SHP77 treated with DMSO at 0.1 percent for 48 hours (cell line): ENCODE results near the gene TP53I3.
"Not testable (repeated sequence)": the region's sequence is repeated elsewhere in the genome, so short reads cannot be mapped to it uniquely, and the experiment has no call there.

Experiments
- DNase-seq: peaks from one replicate; lab custom pipeline; 2025; lab: John Stamatoyannopoulos, UW

The TP53I3 gene, protein sequence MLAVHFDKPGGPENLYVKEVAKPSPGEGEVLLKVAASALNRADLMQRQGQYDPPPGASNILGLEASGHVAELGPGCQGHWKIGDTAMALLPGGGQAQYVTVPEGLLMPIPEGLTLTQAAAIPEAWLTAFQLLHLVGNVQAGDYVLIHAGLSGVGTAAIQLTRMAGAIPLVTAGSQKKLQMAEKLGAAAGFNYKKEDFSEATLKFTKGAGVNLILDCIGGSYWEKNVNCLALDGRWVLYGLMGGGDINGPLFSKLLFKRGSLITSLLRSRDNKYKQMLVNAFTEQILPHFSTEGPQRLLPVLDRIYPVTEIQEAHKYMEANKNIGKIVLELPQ

DNA sequence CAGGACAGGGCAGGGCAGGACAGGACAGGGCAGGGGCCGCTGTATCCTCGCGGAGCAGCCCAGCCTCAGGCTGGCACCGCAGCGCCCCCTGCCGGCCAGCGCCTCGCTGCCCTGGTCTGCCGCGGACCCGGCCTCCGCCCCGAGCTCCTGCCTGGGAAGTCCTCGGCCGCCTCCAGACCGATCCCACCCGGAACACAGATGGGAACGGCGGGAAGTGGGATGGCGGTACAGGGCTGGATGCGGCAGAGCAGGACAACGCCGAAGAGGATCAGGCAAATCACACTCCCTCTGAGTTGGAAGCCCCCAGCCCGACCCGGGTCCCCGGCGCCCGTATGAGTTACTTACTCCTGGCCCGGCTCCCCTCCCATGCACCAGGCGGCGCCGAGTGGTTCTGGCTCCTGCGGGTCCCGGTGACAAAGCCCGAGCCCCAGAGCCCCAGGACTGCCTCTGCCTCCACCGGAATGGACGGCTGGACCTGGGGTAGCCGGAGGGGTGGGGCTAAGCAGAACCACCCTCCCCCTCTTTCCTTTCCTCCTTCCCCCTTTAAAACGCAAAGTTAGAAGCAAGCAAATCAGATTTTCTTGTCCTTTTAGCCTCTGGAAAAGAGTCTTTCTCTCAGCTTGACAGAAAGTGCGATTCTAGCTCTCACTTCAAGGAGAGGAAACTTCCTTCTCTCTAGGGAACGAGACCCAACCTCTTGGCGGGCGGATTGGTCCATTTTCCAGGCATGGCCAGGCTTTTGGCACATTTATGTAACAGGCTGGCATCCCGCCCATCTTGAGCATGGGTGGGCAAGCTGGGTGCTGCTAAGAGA is at the start of gene TP53I3:
TSS of gene TP53I3 (minus strand) at position 449 of the 814 bp plus-strand sequence. CDS start 508 bp downstream, outside the sequence.
- DNase-seq = peak; percentile 70

DNA sequence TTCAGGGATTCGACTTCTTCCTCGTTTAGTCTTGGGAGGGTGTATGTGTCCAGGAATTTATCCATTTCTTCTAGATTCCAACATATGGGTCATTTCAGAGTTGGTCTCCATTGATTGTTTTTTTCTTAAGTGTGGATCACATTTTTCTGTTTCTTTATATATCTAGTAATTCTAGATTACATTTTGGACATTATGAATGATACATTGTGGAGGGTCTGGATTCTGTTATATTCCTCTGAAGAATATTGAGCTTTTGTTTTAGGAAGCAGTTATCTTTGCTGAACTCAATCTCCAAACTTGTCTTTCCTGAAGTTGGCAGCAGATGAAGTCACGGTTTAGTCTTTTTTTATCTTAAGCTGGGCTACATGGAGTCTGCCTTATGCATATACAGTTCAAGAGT is 47.9 kb upstream of the TP53I3 start:
- DNase-seq = no peak

DNA sequence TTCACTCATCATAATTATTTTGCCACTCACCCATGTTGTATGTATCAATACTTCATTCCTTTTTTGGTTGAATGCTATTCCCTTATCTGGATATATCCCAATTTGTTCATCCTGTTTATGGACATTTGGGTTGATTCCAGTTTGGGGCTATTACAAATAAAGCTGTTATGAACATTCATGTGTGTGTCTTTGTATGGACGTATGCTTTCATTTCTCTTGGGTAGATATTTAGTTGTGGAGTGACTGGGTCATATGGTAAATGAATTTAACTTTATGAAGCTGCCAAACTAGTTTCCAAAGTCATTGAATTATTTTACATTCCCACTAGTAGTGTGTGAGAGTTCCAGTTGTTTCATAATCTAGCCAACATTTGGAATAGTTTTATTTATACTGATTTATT is 41.3 kb upstream of the TP53I3 start:
- no peak for DNase-seq

DNA sequence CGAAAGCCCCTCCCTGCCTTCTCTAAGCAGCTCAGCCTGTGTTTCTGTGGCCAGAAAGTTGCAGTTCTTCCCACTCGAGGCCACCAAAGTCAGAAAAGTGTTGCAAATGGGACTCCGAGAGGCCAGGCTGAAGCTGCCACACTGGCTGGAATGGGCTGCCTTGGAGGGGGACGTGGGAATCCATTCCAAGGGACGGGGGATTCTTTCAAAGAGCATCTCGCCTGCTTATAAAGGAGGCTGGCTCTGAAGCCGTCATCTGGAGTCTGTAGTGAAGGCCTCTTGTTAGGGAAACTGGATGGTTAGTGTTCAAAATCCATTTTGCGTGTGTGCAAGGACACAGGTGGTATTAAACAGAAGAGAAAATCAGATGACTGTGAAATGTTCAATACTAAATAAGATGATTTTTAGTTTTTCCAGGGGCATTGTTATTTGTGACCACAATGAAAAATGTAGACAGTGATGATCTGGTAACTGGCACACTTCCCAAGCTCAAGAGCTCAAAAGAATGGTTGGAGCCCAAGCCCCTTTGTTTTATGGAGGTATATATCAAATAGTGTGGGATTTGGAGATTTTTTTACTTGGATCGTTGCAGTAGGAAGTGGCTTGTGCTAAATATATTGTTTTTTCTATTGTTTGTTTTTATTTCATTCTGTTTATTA is 39.4 kb upstream of the TP53I3 start:
- no peak for DNase-seq

DNA sequence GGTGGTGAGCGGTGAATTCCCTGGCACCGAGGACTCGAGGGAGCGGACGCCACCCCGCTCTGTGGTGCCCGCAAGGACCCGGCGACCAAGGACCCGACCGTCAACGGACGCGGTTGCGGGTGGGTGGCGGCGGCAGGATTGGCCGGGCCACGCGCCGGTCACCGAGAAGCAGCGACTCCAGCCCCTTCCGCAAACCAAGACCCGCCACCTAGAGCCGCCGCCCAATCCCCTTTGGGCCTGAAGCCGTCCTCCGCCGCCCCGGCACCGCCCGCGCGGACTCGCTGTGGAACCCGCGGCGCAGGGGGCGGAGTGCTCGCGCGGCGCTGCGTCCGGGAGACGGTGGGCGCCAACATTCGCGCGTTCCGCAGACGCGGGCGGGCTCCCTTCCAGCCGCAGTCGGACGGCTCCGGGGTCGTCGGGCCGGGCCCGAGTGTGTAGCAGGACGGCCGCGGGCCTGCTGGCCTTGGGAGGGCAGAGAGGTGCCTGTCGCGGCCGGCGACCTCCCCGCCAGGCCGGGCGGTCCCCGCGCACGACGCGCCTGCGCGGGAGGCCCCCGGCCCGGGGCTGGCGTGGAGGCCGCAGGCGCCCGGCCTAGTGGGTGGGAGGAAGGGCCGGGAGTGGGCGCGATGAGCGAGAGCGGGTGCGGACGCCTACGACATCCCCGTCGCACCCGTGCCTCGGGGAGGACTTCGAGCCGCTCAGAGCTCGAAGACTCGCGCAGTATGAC is 38.7 kb upstream of the TP53I3 start, which contains the start of the genes FAM228B and PFN4:
TSS of gene FAM228B (plus strand) at position 275 of the 727 bp plus-strand sequence. CDS start 893 bp downstream, outside the sequence.
TSS of gene PFN4 (minus strand) at position 140 of the 727 bp plus-strand sequence. CDS start 799 bp downstream, outside the sequence.
- DNase-seq = peak; percentile 41

DNA sequence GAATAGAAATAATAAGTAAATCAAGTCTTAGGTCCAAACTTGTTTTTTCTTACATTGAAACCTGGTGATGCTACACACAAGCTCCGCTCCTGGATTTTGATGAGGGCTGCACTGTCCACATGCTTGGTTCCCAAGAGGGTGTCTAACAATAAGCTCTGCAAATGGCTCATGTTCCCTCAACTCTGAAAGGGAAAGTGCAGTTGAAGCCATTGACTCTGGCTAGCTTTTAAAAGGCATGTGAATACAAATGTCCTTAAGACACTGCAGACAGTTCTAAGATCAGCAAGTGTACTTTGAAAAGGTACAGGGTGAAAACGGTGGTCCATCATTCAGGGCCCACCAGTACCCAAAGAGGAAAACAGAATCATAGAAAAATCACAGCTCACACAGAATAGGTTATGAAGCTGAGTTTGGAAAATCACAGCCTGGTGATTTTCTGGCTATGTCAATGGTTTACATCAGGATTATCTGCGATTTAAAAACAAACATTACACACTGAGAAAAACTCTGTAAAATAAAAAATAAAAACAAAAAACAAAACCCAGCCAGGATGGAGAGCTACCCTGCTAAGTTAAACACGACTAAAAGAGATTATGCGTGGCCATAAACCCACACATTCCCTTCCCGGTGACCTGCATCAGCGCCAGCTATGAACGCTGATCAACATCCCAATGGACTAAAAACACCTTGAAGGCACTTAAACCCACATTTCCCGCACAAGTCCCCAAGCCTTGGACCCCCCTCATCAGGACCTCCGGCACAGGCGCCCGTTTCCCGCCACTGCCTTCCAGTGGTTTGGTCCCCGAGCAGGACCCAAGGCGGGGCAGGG is 37.9 kb upstream of the TP53I3 start:
- no peak for DNase-seq

DNA sequence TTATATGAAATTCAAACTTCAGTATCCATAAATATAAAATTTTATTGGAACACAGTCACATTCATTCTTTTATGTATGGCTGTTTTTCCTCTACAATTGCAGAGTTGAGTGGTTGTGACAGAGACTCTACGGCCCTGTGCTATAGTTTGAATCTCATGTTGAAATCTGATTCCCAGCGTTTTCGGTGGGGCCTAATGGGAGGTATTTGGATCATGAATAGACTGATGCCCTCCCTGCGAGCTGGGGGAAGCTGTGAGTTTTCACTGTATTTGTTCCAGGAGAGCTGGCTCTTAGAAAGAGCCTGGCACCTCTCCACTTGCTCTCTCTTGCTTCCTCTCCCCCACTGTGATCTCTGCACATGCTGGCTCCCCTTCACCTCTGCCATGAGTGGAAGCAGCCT is 36.8 kb upstream of the TP53I3 start:
- DNase-seq = no peak

DNA sequence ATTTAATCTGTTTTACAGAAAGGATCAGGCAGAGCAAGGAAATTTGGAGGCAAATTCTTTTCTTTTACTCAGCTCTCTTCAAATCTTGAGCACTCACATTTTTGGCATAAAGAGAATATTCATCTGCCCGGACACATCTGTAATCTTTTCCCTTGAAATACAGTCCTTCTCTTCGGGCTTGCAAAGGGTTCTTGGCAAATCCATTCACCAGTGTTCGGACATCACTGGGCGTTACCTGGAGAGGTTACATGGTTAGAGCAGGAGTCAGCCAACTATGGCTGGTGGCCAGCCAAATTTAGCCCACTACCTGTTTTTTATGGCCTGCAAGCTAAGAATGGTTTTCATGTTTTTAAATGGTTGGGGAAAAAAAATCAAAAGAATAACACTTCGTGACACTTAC is 36.4 kb upstream of the TP53I3 start:
- DNase-seq = no peak

DNA sequence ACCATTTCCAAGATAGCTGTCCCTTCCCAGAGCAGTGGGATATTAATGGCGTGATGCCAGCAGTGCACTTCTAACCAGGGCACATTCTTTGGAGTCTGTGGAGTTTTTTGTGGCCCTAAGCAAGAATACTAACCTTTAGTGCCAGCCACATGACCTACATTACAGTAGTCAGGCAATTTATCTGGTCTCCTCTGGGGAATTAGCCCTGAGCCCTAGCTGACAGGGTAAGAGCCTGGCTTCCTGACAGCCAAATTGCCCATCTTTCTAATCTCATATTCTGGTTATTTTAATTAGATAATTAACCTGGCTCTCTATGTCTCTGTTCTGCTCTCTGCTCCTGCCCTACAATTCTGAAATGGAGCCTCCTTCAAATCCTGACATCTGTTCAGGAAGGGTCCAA is 33.3 kb upstream of the TP53I3 start:
- DNase-seq = no peak

DNA sequence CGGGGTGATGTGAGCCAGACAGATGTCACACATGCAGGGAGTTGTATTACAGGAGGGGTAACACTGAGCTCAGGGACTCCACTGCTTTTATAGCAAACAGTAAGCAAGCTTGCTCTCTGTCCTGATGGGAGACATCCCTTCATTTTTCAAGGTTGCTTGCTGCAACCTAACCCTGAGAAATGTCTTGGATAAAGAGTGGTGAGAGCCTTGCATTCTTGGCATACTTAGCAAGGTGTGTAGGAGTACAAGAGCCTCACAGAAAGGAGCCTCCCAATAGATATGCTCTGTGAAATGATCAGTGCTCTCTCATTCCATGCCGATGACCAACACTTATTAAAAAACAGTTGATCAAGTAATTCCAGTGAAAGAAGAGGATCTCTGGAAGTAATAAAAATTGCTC is 30.4 kb upstream of the TP53I3 start:
- DNase-seq = no peak

DNA sequence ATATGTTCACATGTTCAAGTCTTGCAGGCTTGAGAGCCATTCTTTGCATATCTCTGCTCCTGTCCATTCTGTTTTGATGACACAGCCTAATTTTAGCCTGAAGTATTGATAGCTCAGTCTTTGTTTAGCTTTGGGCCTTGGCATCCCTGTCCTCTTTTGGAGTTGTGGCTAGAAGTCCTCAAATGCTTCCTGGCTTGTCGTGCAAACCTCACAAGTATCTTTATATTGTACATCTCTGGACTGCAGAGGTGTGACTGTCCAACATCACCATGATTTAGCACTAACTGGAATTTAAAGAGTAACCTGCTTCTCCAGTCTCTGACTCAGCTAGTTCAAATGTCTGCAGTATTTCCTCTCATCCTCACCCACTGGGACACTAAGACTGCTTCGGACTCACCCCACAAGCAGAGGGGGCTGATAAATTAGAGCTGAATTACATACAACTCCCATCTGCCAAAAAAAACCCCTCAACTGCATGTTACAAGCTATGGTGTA is 26.8 kb upstream of the TP53I3 start:
- no peak for DNase-seq

DNA sequence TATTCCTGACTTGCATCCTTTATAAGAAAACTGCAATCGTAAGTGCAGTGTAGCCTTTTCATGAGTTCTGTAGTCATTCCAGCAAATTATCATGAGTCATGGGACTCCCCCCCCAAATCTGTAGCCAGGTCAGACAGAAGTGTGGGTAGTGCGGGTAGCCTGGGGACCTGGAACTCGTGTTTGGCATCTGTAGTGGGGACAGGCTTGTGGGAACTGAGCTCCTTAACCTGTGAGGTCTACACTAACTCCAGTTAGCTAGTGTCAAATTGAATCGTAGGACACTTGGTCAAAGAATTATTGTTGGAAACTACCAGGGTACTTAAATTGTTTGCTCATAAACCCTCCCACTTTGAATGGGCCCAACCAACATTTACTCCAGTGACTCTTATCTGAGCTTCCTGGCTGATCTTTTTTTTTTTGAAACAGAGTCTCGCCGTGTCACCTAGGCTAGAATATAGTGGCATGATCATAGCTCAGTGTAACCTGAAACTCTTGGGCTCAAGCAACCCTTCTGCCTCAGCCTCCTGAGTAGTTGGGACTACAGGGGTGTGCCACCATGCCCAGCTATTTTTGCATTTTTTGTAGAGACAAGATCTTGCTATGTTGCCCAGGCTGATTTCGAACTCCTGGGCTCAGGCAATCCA is 26.1 kb upstream of the TP53I3 start:
- no peak for DNase-seq

DNA sequence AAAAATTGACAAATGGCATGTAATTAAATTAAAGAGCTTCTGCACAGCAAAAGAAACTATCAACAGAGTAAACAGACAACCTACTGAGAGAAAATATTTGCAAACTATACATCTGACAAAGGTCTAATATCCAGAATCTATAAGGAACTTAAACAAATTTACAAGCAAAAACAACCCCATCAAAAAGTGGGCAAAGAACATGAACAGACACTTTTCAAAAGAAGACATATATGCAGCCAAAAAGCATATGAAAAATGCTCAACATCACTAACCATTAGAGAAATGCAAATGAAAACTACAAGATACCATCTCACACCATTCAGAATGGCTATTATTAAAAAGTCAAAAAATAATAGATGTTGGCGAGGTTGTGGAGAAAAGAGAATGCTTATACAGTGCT is 24.8 kb upstream of the TP53I3 start:
- not testable (repeated sequence) for DNase-seq

DNA sequence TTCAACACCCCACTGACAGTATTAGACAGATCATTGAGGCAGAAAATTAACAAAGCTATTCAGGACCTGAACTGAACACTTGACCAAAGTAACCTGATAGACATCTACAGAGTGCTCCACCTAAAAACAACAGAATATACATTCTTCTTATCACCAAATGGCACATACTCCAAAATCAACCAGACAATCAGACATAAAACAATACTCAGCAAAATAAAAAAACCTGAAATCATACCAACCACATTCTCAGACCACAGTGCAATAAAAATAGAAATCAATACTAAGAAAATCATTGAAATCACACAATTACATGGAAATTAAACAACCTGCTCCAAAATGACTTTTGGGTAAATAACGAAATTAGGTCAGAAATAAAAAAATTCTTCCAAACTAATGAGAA is 22.7 kb upstream of the TP53I3 start:
- no peak for DNase-seq

DNA sequence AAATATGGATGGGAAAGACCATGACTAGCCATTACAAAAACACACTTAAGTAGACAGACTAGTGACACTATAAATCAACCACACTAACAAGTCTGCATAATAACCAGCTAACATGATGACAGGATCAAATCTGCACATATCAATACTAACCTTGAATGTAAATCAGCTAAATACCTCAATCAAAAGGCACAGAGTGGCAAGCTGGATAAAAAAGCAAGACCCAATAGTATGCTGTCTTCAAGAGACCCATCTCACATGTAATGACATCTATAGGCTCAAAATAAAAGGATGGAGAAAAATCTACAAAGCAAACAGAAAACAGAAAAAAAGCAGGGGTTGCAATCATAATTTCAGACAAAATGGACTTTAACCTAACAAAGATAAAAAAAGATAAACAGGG is 22.2 kb upstream of the TP53I3 start:
- DNase-seq = no peak

DNA sequence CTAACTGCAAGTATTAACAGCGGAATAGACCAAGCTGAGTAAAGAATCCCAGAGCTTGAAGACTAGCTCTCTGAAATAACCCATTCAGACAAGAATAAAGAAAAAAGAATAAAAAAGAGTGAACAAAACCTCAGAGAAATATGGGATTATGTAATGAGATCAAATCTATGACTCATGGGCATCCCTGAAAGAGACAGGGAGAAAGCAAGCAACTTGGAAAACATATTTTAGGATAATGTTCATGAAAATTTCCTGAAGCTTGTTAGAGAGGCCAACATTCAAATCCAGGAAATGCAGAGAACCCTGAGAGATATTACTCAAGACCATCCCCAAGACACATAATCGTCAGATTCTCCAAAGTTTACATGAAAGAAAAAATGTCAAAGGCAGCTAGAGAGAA is 21.2 kb upstream of the TP53I3 start:
- DNase-seq = no peak

DNA sequence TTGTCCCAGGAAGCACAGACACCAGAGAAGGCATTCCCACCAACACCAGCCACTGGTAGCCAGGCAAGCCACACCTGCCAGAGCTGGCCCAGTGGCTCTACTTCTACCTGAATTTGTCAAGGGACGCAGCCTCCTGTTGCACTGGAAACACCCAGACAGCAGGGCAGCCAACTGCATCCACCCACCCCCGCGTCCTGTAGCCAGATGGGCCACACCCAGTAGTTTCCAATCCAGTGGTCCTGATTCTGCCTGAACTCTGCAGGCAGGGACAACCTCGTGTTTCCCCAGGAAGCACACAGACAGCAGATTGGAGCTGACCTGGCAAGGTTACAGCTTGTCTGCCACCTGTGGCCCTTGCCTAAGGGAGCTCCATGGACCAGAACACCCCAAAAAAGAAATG is 20.3 kb upstream of the TP53I3 start:
- DNase-seq = no peak

DNA sequence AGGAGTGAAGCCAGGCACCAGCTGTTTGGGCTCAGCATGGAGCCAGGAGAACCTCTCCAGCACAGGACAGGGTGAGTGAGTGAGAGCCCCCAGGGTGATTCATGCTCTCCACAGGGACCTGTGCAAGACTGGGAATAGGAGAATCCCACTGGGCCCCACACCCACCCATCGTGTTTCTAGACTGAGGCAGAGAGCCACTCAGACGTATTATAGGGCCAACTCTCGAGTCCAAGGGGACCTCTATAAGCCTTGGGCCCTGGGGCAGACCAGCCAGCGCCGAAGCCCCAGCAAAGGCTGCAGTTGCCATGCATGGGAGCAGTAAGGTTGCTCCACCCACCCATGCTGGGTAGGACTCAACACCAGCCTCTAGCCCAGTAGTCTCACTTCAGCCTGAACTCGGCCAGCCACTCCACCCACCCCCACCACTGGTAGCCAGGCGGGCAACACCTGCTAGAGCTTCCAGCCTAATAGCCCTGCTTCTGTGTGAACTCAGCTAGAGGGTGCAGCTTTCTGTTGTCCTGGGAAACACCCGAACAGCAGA is 19.5 kb upstream of the TP53I3 start:
- no peak for DNase-seq

DNA sequence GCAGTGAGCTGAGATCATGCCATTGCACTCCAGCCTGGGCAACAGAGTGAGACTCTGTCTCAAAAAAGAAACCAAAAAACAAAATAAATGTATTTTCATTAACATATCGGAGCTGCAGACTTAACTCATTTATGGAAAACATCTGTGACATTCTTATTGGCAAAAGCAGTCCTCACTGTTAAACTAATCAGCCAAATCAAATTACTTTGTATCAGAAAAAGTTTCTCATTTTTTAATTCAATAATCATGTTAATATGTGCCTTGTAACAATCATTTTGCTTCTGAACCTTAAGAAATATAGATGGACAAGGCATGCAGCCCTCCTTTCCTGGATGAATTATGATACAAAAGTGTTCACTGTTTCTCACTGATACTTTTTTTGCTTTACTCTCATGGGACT is 18.0 kb upstream of the TP53I3 start:
- no peak for DNase-seq

DNA sequence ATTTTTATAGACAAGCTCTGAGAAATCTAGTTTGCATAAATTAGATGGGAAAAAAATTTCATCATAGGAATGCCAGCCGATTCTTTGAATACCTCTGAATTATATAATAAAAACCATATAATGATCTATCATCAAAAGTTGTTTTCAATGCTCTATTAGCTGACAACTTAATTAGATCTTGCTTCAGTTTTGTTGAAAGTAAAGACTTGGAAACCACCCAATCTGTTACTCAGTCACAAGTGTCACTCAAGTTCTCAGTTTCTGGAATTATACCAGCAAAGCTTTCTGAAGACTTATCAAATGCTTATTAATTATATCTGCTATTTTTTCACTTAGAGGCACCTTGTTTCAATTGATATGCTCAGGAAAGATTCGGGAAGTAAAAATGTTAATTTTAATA is 17.4 kb upstream of the TP53I3 start:
- DNase-seq = no peak
